NCI-H748 (cell line): ENCODE measurements around the gene LTO1.
"Not testable (repeated sequence)": the region's sequence is repeated elsewhere in the genome, so short reads cannot be mapped to it uniquely, and the experiment has no call there.

Experiments
- DNase-seq: peaks from one replicate; lab custom pipeline; 2025; ENCODE audit not compliant: unreplicated experiment; lab: John Stamatoyannopoulos, UW

LTO1 gene

GRCh38 chr11:69636512-69637197 is 38.5 kb downstream of the LTO1 start:
- DNase-seq: peak; percentile 65

- no peak for DNase-seq
These were observed 39.2 kb downstream of the LTO1 start for GRCh38 chr11:69635804-69636511.

- DNase-seq: no peak
These were observed 40.0 kb downstream of the LTO1 start for GRCh38 chr11:69635195-69635594.

GRCh38 chr11:69634590-69634989 is 40.6 kb downstream of the LTO1 start:
- DNase-seq: no peak

GRCh38 chr11:69634069-69634468 is 41.1 kb downstream of the LTO1 start:
- no peak for DNase-seq

- DNase-seq: no peak
These were observed 42.3 kb downstream of the LTO1 start for GRCh38 chr11:69632900-69633299.

GRCh38 chr11:69630424-69630823 is 44.7 kb downstream of the LTO1 start:
- no peak for DNase-seq

- DNase-seq: no peak
These were observed 45.1 kb downstream of the LTO1 start for GRCh38 chr11:69630017-69630416.

- DNase-seq: no peak
These were observed 47.6 kb downstream of the LTO1 start for GRCh38 chr11:69627551-69627950.

- no peak for DNase-seq
These were observed 49.7 kb downstream of the LTO1 start for GRCh38 chr11:69625476-69625875.

- no peak for DNase-seq
These were observed 50.9 kb downstream of the LTO1 start for GRCh38 chr11:69624293-69624692.

- DNase-seq: not testable (repeated sequence)
These were observed 53.0 kb downstream of the LTO1 start for GRCh38 chr11:69622097-69622681.

GRCh38 chr11:69620683-69621290 is 54.4 kb downstream of the LTO1 start:
- DNase-seq: no peak

GRCh38 chr11:69618237-69618636 is 56.9 kb downstream of the LTO1 start:
- no peak for DNase-seq

- DNase-seq: no peak
These were observed 57.5 kb downstream of the LTO1 start for GRCh38 chr11:69617682-69618081.

GRCh38 chr11:69617220-69617619 is 57.9 kb downstream of the LTO1 start:
- DNase-seq: no peak
